Left lung (tissue), 10 donors: ENCODE results near the gene F13B. TPM values are rescaled to one million over a fixed set of nuclear protein-coding genes. Genes with fewer than 3 reads are reported as not detected.

ENCODE experiments used
- ATAC-seq: fragments of 200-7000 bp; cut with Tn5 transposase; one replicate; pipeline ENCODE4 v1.9.1; 2020; ENCODE audit warnings: moderate library complexity
- DNase-seq, 4 donors: peaks; one replicate each; pipeline ENCODE4 v3.0.0-alpha.2; 2013 to 2020
- H3K27ac ChIP-seq, 2 donors: fragments of 200-600 bp; sonication (generic) in 1 of 2; one replicate each; pipeline versions ENCODE4 v1.5.0 to v1.8.0; 2020 to 2021
- H3K27me3 ChIP-seq, 2 donors: fragments of 200-600 bp; sonication (generic) in 1 of 2; one replicate each; pipeline versions ENCODE4 v1.5.0 to v1.8.0; 2020 to 2021
- H3K36me3 ChIP-seq, 2 donors: fragments of 200-600 bp; sonication (generic) in 1 of 2; one replicate each; pipeline versions ENCODE4 v1.5.0 to v1.8.0; 2020 to 2021
- H3K4me1 ChIP-seq, 2 donors: fragments of 200-600 bp; one replicate each; pipeline ENCODE4 v1.8.0; 2021
- H3K4me3 ChIP-seq, 2 donors: fragments of 200-600 bp; sonication (generic) in 1 of 2; one replicate each; pipeline versions ENCODE4 v1.5.0 to v1.8.0; 2020 to 2021; ENCODE audit warnings: mild to moderate bottlenecking in 1 of 2
- H3K9me3 ChIP-seq, 2 donors: fragments of 200-600 bp; sonication (generic) in 1 of 2; one replicate each; pipeline versions ENCODE4 v1.5.0 to v1.8.0; 2020 to 2021
- intact Hi-C, 2 donors: fragments of 100-400 bp; cut with DNase I; formaldehyde crosslinking; loops; one replicate each; pipeline versions ENCODE4 v1.11.2 to v1.14.2; 2022
- polyA plus RNA-seq, 6 donors: library from polyadenylated mRNA; unstranded; fragments of 120-200 nt; gene quantifications; one replicate each; pipeline ENCODE4 v1.2.1, GENCODE V29; 2013; ENCODE audit not compliant: insufficient read length in 6 of 6
- total RNA-seq, 2 donors: library from RNA; stranded (reverse); fragmentation: NEBNext Ultra II Directional; extraction: Animal tissue kit (Norgen Biotek cat#: 25700); gene quantifications; one replicate each; pipeline ENCODE4 v1.2.1, GENCODE V29; 2021
- TF ChIP-seq, protein P1 (sequence below), 2 donors: fragments of 200-600 bp; sonication (generic) in 1 of 2; IDR thresholded peaks; one replicate each; pipeline versions ENCODE4 v1.5.0 to v1.8.0; 2021; ENCODE audit warnings: antibody characterized with exemption in 2 of 2
- donor health status: DM: no; HTN: yes; CAD: no.
- donor health status: DM: no; HTN: no; CAD: no.

Gene F13B
- total and polyA plus RNA-seq, 8 donors = 0.07 to 0.10 (median 0.08) TPM; not detected in 5

- DNase-seq = peak in 1 of 4 donors; percentile 14
- Histone ChIP-seq H3K36me3 (no peaks in the 10 kb centered on the region), H3K4me1 (no peaks in the 10 kb centered on the region), H3K9me3 (no peaks in the 10 kb centered on the region), H3K4me3 (no peak overlapping the region), H3K27me3 (no peaks in the 10 kb centered on the region), H3K27ac (no peak overlapping the region)
- intact Hi-C loops = no loop called here
- TF ChIP-seq, protein P1, sequence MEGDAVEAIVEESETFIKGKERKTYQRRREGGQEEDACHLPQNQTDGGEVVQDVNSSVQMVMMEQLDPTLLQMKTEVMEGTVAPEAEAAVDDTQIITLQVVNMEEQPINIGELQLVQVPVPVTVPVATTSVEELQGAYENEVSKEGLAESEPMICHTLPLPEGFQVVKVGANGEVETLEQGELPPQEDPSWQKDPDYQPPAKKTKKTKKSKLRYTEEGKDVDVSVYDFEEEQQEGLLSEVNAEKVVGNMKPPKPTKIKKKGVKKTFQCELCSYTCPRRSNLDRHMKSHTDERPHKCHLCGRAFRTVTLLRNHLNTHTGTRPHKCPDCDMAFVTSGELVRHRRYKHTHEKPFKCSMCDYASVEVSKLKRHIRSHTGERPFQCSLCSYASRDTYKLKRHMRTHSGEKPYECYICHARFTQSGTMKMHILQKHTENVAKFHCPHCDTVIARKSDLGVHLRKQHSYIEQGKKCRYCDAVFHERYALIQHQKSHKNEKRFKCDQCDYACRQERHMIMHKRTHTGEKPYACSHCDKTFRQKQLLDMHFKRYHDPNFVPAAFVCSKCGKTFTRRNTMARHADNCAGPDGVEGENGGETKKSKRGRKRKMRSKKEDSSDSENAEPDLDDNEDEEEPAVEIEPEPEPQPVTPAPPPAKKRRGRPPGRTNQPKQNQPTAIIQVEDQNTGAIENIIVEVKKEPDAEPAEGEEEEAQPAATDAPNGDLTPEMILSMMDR (IDR thresholded peaks at IDR 0.05) = no peak
- no peak for ATAC-seq
These were observed 49.4 kb downstream of the F13B start for GRCh38 chr1:197017558-197018146.

DNA sequence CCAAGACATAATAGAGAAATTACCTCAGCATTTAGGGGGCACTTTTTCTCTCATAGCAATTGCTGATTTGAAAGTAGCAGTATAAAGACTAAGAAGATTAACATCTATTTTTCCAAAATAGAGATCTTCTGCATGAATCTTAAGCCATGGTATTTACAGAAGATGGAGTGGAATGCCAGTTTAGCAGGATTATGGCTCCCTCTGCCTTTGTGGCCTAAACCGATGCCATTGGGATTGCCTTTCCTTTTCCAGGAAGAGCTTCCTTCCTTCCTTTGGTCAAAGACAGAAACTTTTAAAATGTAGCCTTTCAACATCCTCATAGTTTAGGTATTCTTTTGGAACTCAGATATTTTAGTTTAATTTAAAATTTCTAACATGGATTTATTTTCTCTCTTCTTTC is 50.3 kb downstream of the F13B start:
- no peak overlapping the region for H3K27ac ChIP-seq
- H3K9me3 ChIP-seq = peaks cover 0 to 1% of the 10 kb centered on the region in 2 donors
- no peak overlapping the region for H3K4me3 ChIP-seq
- no peaks in the 10 kb centered on the region for H3K27me3 ChIP-seq
- ATAC-seq = no peak
- H3K36me3 ChIP-seq = no peaks in the 10 kb centered on the region
- intact Hi-C loops = no loop called here
- H3K4me1 ChIP-seq = no peaks in the 10 kb centered on the region
- DNase-seq = no peak
- TF ChIP-seq, protein P1 (IDR thresholded peaks at IDR 0.05) = no peak

GRCh38 chr1:197013234-197013633 is 53.8 kb downstream of the F13B start:
- Histone ChIP-seq H3K4me1 (no peaks in the 10 kb centered on the region), H3K9me3 (peaks cover 0 to 10% of the 10 kb centered on the region in 2 donors), H3K4me3 (no peak overlapping the region), H3K27me3 (no peaks in the 10 kb centered on the region), H3K36me3 (no peaks in the 10 kb centered on the region), H3K27ac (no peak overlapping the region)
- ATAC-seq = no peak
- TF ChIP-seq, protein P1 (IDR thresholded peaks at IDR 0.05) = no peak
- no peak for DNase-seq
- intact Hi-C loops = no loop called here

GRCh38 chr1:197011614-197012013 is 55.4 kb downstream of the F13B start:
- Histone ChIP-seq H3K27me3 (no peaks in the 10 kb centered on the region), H3K36me3 (no peaks in the 10 kb centered on the region), H3K4me3 (no peak overlapping the region), H3K9me3 (peaks cover 0 to 10% of the 10 kb centered on the region in 2 donors), H3K27ac (no peak overlapping the region), H3K4me1 (no peaks in the 10 kb centered on the region)
- no peak for DNase-seq
- TF ChIP-seq, protein P1 (IDR thresholded peaks at IDR 0.05) = no peak
- intact Hi-C loops = no loop called here
- ATAC-seq = no peak

DNA sequence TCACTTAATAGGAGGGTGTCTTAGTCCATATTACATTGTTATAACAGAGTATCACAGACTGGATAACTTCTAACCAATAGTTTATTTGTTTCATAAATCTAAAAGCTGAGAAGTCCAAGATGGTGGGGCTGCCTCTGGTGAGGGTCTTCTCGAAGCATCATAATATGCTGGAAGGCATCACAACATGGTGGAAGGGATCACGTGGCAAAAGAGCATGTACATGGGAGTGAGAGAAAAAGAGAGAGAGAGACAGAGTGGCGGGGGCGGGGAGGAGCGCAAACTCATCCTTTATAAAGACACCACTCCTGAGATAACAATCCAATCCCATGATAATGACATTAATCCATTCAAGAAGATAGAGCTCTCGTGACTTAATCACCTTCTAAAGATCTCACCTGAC is 58.2 kb downstream of the F13B start:
- no peak for DNase-seq
- Histone ChIP-seq H3K4me1 (no peaks in the 10 kb centered on the region), H3K36me3 (no peaks in the 10 kb centered on the region), H3K9me3 (peaks cover 0 to 10% of the 10 kb centered on the region in 2 donors), H3K4me3 (no peak overlapping the region), H3K27me3 (no peaks in the 10 kb centered on the region), H3K27ac (no peak overlapping the region)
- TF ChIP-seq, protein P1 (IDR thresholded peaks at IDR 0.05) = no peak
- intact Hi-C loops = no loop called here
- ATAC-seq = no peak
